MV-4-11 (cell line): ENCODE data around the gene SREBF1.

Experiments
- DNase-seq: peaks from one replicate; lab custom pipeline; 2025; lab: John Stamatoyannopoulos, UW

Gene SREBF1

GRCh38 chr17:17779015-17779611 is 57.7 kb downstream of the SREBF1 start:
- DNase-seq: no peak

GRCh38 chr17:17778308-17779014 is 58.3 kb downstream of the SREBF1 start:
- DNase-seq: no peak

GRCh38 chr17:17776889-17777288 is 59.9 kb downstream of the SREBF1 start:
- no peak for DNase-seq

DNA sequence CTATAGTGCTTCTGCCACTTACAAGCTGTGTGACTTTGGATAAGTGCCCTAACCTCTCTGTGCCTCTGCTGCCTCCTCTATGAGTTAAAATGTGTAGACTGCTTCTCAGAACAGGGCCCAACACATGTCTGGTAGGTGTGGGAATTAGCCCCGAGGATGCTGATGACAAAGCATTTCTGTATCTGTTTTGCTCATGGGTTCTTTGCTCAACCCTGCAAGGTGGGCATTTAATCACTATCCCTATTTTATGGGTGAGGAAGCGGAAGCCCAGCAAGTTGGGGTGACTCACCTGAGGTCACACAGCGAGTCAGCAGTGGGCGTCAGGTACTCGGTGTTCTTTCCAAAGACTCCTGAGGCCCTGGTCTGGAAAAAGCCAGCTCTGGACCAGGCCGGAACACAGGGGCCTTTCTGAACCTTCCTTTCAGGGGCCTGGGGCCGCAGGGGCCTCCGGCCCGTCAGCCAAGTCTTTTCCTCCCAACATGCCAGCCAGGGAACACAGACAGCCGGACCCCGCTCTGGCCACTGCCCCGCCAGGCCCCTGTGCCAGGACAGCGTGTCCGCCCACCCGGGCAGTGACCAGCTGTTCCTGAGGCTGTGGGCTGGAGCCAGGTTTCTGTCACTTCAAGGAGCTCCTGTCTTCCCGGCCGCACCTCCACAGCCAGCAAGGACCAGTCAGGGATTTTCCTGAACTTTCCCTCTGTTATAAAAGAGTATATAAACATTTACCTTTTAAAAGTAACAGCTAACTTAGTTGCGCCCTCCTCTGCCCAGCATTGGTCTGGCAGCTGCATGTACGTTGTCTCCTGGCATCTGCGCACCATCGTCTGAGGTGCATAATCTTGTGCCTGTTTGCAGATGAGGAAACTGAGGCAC is 62.5 kb downstream of the SREBF1 start:
- DNase-seq: no peak

- DNase-seq: no peak
These were observed 64.6 kb downstream of the SREBF1 start for GRCh38 chr17:17772231-17772630.

DNA sequence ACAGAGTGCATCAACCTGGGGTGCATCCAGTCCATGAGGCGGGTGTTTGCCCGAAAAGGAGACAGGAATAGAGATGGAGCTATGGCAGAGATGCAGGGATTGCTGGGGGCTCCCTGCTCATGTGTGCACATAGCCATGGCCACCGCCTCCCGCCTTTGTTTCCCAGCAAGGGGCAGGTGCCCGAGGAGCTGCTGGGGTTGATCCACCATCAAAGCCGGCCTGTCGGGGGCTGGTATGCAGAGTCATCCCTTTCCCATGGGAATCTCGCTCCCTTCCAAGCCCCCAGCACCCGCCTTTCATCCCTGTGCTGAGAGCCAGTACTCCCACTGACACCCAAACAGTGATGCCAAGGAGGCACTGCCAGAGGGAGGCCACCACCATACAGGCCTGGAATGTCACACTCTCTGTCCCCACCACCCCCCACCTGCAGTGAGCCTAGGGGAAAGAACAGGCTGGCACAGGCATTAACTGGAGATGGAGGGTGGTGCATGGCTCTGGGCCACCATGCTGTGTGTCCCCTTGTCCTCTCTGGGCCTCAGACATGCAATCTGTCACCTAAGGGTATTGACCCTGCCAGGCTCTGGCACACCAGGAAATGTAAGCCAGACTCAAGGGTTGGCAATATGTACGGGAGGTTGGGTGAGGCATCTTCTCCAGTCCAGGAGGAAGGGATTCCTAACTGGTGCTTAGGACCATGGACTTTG is 65.1 kb downstream of the SREBF1 start:
- DNase-seq: no peak

DNA sequence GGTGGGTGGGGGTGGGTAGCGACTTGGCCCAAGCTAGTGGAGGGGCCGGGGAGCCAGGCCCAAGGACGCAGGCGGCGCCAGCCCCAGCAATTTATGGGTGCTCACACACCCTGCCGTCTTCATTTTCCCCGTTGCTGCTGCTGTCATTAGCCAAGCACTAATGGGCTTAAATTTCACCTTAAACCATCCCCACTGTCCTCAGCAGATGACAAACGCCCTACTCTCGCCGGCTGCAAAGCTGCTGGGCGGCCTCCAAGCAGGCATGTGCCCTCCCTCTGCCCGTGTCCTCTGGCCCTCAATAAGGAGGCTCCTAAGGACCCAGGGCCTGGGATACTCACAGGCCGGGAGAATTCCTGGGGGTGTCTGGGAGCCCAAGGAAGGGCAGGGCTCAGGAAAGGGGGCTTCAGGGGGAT is 66.1 kb downstream of the SREBF1 start:
- DNase-seq: no peak

GRCh38 chr17:17769869-17770631 is 66.7 kb downstream of the SREBF1 start:
- no peak for DNase-seq

DNA sequence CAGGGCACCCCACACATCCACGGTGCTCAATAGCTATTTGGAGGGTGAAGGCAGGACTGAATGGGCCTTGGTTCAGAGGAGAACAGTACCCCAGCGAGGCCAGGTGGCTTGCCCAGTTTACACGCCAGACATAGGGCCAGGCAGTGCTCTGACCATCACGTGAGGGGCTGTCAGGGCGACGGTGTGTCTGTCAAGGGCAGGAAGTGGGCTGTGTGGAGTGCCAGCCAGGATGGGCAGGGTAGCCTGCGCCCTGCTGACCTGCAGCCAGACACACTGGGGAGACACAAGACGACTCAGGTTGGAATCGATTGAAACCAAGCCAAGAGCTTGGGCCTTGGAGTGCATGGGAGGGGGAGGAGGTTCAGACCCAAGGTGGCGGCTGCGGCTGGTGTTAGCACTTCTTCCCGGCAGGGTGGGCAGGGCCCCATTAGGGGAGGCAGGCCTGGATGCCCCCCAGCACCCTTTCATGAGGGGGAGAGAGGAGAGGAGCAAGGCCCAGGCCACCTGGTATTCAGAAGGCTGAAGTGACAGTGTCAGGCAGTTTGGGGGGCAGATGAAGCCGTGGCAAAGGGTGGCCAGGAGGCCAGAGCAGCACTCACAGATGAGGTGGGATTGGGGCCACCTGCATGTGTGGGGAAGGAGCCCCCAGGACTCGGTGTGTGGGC is 68.2 kb downstream of the SREBF1 start:
- DNase-seq: no peak

DNA sequence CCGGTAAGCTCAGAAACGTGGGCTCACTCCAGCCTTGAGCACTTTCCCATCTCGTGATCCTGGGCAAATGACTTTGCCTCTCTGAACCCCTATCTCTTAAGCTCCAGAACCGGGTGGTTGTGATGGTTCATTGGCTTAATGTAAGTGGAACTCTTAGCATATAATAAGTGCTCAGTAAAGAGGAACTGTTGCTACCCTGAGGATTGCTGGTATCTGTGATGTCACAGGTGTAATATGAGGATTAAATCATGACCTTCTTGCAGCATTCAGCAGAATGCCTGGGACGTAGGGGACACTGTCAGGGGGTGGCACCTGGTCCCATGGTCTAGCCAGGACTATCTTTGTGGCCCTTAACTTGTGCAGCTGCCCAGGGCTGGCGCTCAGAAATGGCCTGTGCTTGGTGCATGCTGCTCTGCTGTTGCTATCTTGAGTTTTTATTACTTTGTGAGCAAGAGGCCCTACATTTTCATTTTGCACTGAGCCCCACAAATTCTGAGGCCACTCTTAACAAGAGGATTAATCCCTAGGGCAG is 68.8 kb downstream of the SREBF1 start:
- no peak for DNase-seq

DNA sequence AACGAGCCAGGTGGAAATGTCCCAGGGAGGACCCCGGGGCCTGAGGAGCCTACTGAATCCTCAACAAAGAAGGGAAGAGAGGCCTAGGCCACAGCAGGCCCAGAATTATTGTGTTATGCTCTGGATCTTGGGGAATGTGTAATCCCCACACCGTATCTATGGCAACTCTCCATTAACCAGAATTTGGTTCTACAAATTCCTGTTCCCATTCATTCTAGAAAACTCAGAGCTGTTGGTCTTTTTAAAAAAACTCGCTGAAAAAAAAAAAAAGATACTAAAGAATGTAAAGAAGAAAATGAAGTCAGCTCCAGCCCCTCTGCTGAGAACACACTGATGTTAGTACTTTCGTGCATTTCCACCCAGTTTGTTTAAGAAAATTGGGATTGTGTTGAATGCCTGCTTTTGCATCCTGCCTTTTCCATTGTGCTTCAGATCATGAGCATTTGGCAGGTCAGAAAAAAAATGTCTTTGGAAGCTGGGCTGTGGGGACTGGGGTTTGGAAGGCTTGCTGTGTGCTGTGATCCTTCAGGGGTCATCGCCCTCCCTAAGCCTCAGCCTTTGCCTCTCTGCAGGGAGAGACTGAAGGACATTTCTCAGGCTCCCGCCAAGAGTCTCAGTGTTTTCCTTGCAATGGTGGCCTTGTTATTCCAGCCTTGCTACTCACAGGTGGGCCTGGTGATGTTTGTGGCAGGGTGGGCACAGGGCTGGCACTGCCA is 69.5 kb downstream of the SREBF1 start:
- no peak for DNase-seq

GRCh38 chr17:17766744-17767120 is 70.1 kb downstream of the SREBF1 start:
- no peak for DNase-seq

DNA sequence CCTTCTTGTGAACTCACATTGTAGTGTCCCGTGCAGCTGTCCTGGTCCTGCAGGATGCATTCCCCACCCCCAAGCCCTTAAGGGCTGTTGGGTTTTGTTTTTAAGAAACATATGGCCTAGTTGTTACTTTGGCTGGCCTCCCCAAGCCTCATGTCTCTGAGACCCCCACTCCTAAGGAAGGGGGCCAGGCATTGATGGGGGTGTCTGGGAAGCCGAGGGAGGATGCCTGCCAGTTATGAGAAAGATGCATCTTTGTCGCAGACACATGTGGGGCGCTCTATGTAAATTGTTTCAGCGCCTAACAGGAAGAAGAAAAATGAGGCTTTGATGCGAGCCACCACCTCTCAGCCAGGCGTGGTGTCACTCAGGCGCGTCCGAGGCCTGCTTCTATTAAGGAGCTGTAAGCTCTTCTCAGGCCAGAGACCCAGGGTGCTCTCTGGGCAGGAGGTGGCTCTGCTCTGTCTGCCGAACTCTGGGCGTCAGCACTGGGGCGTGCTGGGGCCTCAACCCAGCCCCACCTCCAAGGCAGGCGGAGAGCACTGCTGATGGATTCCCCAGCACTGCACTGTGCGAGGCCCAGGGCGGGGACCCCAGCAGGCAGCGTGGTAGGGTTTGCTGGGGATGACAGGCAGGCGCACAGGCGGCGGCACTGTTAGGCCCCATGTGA is 70.6 kb downstream of the SREBF1 start:
- DNase-seq: no peak

DNA sequence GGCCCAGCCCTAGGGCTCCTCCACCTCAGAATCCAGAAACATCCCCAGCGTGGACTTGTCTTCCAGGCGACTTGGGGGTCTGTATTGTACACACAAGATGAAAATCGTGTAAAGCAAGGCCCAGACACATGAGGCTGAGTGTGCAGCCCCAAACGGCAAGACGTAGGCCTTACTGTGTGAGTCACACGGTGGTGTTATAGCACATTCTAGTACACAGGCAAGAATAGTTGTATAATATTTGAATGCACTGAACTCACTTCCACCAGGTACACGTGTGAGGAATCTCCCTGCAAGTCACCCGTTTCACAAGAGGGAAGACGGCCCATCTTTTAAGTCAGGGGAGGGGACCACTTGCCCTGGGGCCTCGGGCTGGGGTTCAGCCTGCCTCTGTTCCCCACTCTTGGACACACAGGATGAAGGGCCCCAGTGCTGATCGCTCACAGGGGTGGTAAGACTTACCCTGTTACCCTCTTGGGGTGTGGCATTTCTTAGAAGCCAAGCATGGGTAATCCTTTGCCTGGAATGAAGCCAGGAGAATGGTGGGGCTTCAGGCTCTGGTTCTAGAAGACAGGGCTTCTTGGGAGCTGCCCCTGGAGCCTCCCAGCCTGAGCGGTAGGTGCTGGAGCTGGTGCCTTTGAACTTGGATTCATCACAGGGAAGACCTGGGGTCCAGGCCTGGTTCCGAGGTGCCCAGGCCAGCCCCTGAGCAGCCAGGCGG is 71.3 kb downstream of the SREBF1 start:
- DNase-seq: no peak

DNA sequence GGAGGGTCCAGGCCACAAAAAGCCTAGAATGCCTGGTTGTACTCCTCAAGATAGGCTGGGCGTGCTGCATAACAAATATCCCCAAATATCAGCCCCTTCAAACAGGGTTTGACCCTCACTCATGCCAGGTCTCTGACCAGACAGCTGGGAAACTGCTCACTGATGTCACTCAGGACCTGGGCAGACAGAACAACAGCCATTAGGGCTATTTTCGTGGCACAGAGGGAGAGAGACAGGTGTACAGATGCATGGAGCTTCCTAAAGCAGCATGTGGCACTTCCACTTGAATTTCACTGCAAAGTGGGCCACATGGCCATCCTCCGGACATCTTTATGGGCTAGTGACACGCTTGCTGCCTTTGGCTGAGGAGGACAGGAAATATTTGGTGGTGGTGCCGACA is 73.1 kb downstream of the SREBF1 start:
- DNase-seq: no peak

DNA sequence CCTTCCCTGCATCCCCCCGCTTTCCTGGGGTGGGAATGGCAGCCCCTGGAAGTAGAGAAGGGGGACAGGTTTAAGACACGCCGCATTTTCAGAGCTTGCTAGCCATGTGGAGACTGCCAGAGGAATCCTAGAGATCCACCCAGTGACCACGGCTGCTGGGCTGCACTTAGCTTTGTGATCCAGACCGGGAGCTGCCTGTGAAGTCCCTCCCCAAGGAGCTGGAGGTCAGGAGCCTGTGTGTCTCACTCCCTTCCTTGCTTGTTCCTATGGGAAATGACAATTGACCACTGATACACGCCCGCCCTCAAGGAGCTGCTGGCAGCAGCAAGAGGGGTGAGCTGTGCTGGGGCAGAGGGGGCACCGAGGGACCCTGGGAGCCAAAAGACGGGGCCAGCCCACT is 73.7 kb downstream of the SREBF1 start:
- DNase-seq: no peak

DNA sequence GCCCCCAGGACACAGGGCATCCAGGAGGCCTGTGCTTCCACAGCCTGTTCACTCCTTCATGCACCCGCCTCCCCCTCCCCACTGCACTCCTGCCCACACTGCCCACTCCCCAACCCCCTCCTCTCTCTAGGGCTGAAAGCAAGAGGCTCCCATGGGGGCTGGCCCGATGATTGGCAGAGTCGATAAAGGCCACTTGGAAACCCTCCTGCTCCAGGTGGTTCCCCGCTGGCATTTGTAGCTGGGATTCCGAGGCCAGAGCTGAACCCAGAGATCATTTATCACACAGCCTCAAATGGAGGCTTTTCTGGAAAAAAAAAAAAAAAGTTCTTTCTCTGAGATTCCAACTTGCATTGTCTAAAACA is 74.1 kb downstream of the SREBF1 start:
- DNase-seq: no peak
